K562 (cell line): Measurements from ENCODE around the gene TTC9C. TPM values are rescaled to one million over a fixed set of nuclear protein-coding genes. Genes with fewer than 3 reads are reported as not detected.

Experiments
- CTCF ChIP-seq, 3 experiments: IDR thresholded peaks in 2 of 3; conservative IDR thresholded peaks in 1 of 3; 2 replicates each; pipeline ENCODE4 v1.5.1; 2011 to 2012; ENCODE audit warnings: low read length in 3 of 3, mild to moderate bottlenecking in 3 of 3, control low read depth in 2 of 3, improper control_type of control experiment in 1 of 3, inconsistent platforms in 1 of 3, low read depth in 1 of 3, mixed read lengths in 1 of 3, moderate library complexity in 1 of 3; ENCODE audit not compliant: insufficient read depth in 2 of 3
- EGR1 ChIP-seq: fragments of 450-650 bp; conservative IDR thresholded peaks from 2 replicates; pipeline ENCODE4 v1.6.1; 2017; ENCODE audit warnings: mild to moderate bottlenecking
- EP300 ChIP-seq: IDR thresholded peaks from 2 replicates; pipeline ENCODE4 v1.6.1; 2012; ENCODE audit warnings: low read length, improper control_type of control experiment
- MYNN ChIP-seq, 2 experiments: sonication (generic); formaldehyde crosslinking in 1 of 2; IDR thresholded peaks; 2 replicates each; pipeline versions ENCODE4 v1.5.0 to v1.6.1; 2016 to 2020; ENCODE audit warnings: antibody characterized with exemption in 1 of 2, missing genetic modification reagents in 1 of 2
- NR0B1 ChIP-seq: fragments of 450-650 bp; IDR thresholded peaks from one replicate; pipeline ENCODE4 v1.6.1; 2018; ENCODE audit warnings: mild to moderate bottlenecking, moderate library complexity; ENCODE audit not compliant: partially characterized antibody
- PCBP1 ChIP-seq: fragments of 200-400 bp; formaldehyde crosslinking; IDR thresholded peaks from 2 replicates; pipeline ENCODE4 v1.6.1; 2018; ENCODE audit warnings: mild to moderate bottlenecking, low read depth, low read length; ENCODE audit not compliant: poor library complexity, severe bottlenecking
- PYGO2 ChIP-seq: fragments of 450-650 bp; IDR thresholded peaks from 2 replicates; pipeline ENCODE4 v1.6.1; 2016; ENCODE audit warnings: mild to moderate bottlenecking, missing genetic modification characterization, moderate library complexity, missing compliant biosample characterization
- RREB1 ChIP-seq: fragments of 250-450 bp; sonication (Bioruptor Pico); IDR thresholded peaks from 2 replicates; pipeline ENCODE4 v1.4.0; 2020
- SNIP1 ChIP-seq: fragments of 450-650 bp; IDR thresholded peaks from 2 replicates; pipeline ENCODE4 v1.7.1; 2017; ENCODE audit warnings: low read depth, mild to moderate bottlenecking
- STAT5B ChIP-seq: fragments of 250-450 bp; sonication (Bioruptor Pico); IDR thresholded peaks from 2 replicates; pipeline ENCODE4 v1.8.0; 2021; ENCODE audit warnings: mild to moderate bottlenecking, inconsistent platforms
- STAT6 ChIP-seq: sonication (generic); formaldehyde crosslinking; IDR thresholded peaks from 2 replicates; pipeline ENCODE4 v1.8.1; 2023; ENCODE audit warnings: mild to moderate bottlenecking, missing genetic modification reagents
- ZNF512 ChIP-seq: IDR thresholded peaks from 2 replicates; pipeline ENCODE4 v1.6.1; 2016; ENCODE audit warnings: missing genetic modification characterization, missing compliant biosample characterization
- polyA plus RNA-seq, 8 experiments: library from polyadenylated mRNA; depleted of rRNA in 4 of 8; stranded (reverse) in 5 of 8; unstranded in 3 of 8; fragments of >200 nt; fragmentation: Nextera tagmentation in 2 of 8; fragmentation: Illumina TruSeq in 1 of 8; extraction: Ambion mirVana in 2 of 8; extraction: Trizol in 1 of 8; gene quantifications; 2 replicates each; pipeline versions ENCODE4 v1.2.1 to v1.2.3, GENCODE V29; 2011 to 2014; ENCODE audit warnings: inconsistent platforms in 1 of 8, missing spikeins in 1 of 8
- total RNA-seq, 7 experiments: library from RNA; depleted of rRNA in 6 of 7; stranded (reverse); fragments of >200 nt in 6 of 7; fragmentation: Illumina TruSeq in 2 of 7; extraction: Trizol in 2 of 7; gene quantifications; 2 replicates each; pipeline versions ENCODE4 v1.2.1 to v1.2.3, GENCODE V29; 2011 to 2021; ENCODE audit warnings: low replicate concordance in 1 of 7

TTC9C gene
- total and polyA plus RNA-seq, 9 of the 15 experiments (the other 6 are each of a cell fraction or from before 2014, with no cell fraction given), result 32.8 to 59.0 (median 37.1) TPM

GRCh38 chr11:62694455-62695167, 33.7 kb upstream of the TTC9C start (continued):
- TF ChIP-seq RREB1 (no peak), MYNN (IDR thresholded peaks at IDR 0.05) (0 out of 2 replicates have a peak, but pooled peaks have one; percentile 31), MYNN (CRISPR knock-in tag; IDR thresholded peaks at IDR 0.05) (no peak), CTCF (IDR thresholded peaks at IDR 0.05 in 2 of 3, conservative IDR thresholded peaks at IDR 0.05 in 1 of 3; ENCODE audit: insufficient read depth in 2 of 3, low read depth in 1 of 3, low read length in 3 of 3) (peak; percentile 87 to 90 (median 87)), STAT6 (0 out of 2 replicates have a peak, but pooled peaks have one; percentile 33), NR0B1 (no peak), ZNF512 (tag) (no peak), EGR1 (peak; percentile 60), PYGO2 (tag) (no peak), SNIP1 (no peak), STAT5B (CRISPR knock-in tag) (no peak), PCBP1 (no peak), EP300 (no peak)
